ENCODE data around the gene BMPR1A.

BMPR1A gene

DNA sequence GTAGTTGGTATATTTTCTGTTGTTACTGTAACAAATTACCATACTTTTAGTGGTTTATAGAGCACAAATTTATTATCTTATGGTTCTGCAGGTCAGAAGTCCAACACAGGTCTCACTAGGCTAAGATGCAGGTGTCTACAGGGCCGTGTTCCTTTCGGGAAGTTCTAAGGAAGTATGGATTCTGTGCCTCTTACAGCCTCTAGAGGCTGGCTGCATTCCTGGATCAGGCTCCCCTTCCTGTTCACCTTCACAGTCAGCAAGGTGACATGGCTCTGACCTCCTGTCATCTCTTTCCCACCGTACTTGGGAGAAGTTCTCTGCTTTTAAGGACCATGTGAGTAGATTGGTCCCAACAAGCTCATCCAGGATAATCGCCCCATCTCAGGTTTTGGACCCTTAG, 37.3 kb downstream of the BMPR1A start:
- H3K27me3 ChIP-seq (ENCODE audit: control insufficient read depth, insufficient read depth, low read length), result no peaks in the 10 kb centered on the region
- no peaks in the 10 kb centered on the region for H3K9me3 ChIP-seq (ENCODE audit: control insufficient read depth, low read length)
- H3K27ac ChIP-seq, result no peak overlapping the region
- no peak overlapping the region for H3K4me3 ChIP-seq (ENCODE audit: low read depth, low read length)
- no peaks in the 10 kb centered on the region for H3K36me3 ChIP-seq (ENCODE audit: control insufficient read depth, insufficient read depth, low read length)
- H3K4me2 ChIP-seq (ENCODE audit: low read length), result no peak overlapping the region
- no peak overlapping the region for H2AFZ ChIP-seq
- no peaks in the 10 kb centered on the region for H3K4me1 ChIP-seq
- no peak for TF ChIP-seq CTCF (IDR thresholded peaks at IDR 0.05)
- H3K79me2 ChIP-seq, result peaks cover 21% of the 10 kb centered on the region
- no peak overlapping the region for H3K9ac ChIP-seq

- H3K36me3 ChIP-seq (ENCODE audit: control insufficient read depth, insufficient read depth, low read length), result no peaks in the 10 kb centered on the region
- no peaks in the 10 kb centered on the region for H3K4me1 ChIP-seq
- no peaks in the 10 kb centered on the region for H3K9me3 ChIP-seq (ENCODE audit: control insufficient read depth, low read length)
- H3K27me3 ChIP-seq (ENCODE audit: control insufficient read depth, insufficient read depth, low read length), result no peaks in the 10 kb centered on the region
- peak overlapping the region; percentile 30 for H3K4me2 ChIP-seq (ENCODE audit: low read length)
- no peak overlapping the region for H3K9ac ChIP-seq
- TF ChIP-seq CTCF (IDR thresholded peaks at IDR 0.05), result no peak
- no peak overlapping the region for H3K27ac ChIP-seq
- no peak overlapping the region for H3K4me3 ChIP-seq (ENCODE audit: low read depth, low read length)
- peaks cover 11% of the 10 kb centered on the region for H3K79me2 ChIP-seq
- H2AFZ ChIP-seq, result no peak overlapping the region
Measured at GRCh38 chr10:86795353-86795752, 38.9 kb downstream of the BMPR1A start.

GRCh38 chr10:86798025-86798424, 41.6 kb downstream of the BMPR1A start:
- Histone ChIP-seq H3K27ac (no peak overlapping the region), H3K4me1 (no peaks in the 10 kb centered on the region), H3K4me2 (ENCODE audit: low read length) (no peak overlapping the region), H3K9ac (no peak overlapping the region), H2AFZ (no peak overlapping the region), H3K36me3 (ENCODE audit: control insufficient read depth, insufficient read depth, low read length) (no peaks in the 10 kb centered on the region), H3K4me3 (ENCODE audit: low read depth, low read length) (no peak overlapping the region), H3K79me2 (peaks cover 11% of the 10 kb centered on the region), H3K27me3 (ENCODE audit: control insufficient read depth, insufficient read depth, low read length) (no peaks in the 10 kb centered on the region), H3K9me3 (ENCODE audit: control insufficient read depth, low read length) (no peaks in the 10 kb centered on the region)
- TF ChIP-seq CTCF (IDR thresholded peaks at IDR 0.05), result no peak

DNA sequence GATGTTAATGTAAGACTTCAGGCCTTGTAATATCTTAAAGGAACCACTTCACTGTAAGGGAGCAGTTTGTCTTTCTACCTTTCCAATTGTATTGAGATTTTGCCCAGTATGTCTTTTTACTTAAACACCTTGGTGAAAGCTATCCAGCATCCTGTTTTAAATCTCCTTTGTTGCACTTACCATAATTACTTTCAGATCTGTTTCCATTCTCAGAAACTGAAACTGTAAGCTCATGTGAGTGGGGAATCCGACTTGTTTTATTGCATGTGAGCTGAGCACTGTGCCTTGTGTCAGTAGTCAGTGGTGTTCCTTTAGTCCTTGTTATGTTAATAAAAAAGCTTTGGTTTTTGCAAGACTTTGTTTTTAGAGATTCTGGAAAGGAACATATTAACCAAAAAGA, 42.2 kb downstream of the BMPR1A start:
- no peaks in the 10 kb centered on the region for H3K9me3 ChIP-seq (ENCODE audit: control insufficient read depth, low read length)
- H3K4me1 ChIP-seq, result no peaks in the 10 kb centered on the region
- no peak for TF ChIP-seq CTCF (IDR thresholded peaks at IDR 0.05)
- H3K79me2 ChIP-seq, result peaks cover 8% of the 10 kb centered on the region
- no peak overlapping the region for H3K4me2 ChIP-seq (ENCODE audit: low read length)
- H3K4me3 ChIP-seq (ENCODE audit: low read depth, low read length), result no peak overlapping the region
- no peaks in the 10 kb centered on the region for H3K27me3 ChIP-seq (ENCODE audit: control insufficient read depth, insufficient read depth, low read length)
- no peak overlapping the region for H3K9ac ChIP-seq
- H2AFZ ChIP-seq, result no peak overlapping the region
- H3K27ac ChIP-seq, result no peak overlapping the region
- H3K36me3 ChIP-seq (ENCODE audit: control insufficient read depth, insufficient read depth, low read length), result no peaks in the 10 kb centered on the region

DNA sequence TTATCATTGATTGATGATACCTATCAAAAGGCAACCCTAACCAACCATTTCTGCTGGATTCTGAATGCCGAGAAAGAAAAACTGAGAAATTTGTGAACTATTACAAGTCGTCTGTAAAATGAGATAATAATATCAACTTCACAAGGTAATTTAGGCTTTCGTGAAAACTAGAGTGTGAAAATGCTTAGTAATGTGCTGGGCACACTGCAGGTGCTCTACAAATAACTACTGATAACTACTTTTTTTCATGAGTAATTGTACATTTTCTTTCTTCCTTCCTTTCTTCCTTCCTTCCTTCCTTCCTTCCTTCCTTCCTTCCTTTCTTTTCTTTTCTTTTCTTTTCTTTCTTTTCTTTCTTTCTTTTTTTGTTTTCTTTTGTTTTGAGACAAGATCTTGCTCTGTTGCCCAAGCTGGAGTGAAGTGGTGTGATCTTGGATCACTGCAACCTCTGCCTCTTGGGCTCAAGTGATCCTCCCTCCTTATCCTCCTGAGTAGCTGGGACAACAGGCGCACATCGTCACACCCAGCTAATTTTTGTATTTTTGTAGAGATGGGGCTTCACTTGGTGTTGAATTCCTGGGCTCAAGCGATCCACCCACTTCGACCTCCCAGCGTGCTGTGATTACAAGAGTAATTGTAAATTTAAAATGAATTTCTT, 42.9 kb downstream of the BMPR1A start:
- Histone ChIP-seq H3K4me3 (ENCODE audit: low read depth, low read length) (no peak overlapping the region), H3K27me3 (ENCODE audit: control insufficient read depth, insufficient read depth, low read length) (no peaks in the 10 kb centered on the region), H3K27ac (no peak overlapping the region), H3K4me1 (no peaks in the 10 kb centered on the region), H3K9me3 (ENCODE audit: control insufficient read depth, low read length) (no peaks in the 10 kb centered on the region), H3K36me3 (ENCODE audit: control insufficient read depth, insufficient read depth, low read length) (no peaks in the 10 kb centered on the region), H3K4me2 (ENCODE audit: low read length) (no peak overlapping the region), H3K9ac (no peak overlapping the region), H2AFZ (no peak overlapping the region), H3K79me2 (peaks cover 3% of the 10 kb centered on the region)
- no peak for TF ChIP-seq CTCF (IDR thresholded peaks at IDR 0.05)

Measured in parathyroid adenoma (tissue), 2 donors.